Measurements from ENCODE around the gene MAPT.

The MAPT gene

GRCh38 chr17:46035112-46035818 is 140.9 kb downstream of the MAPT start:
- DNase-seq = no peak

GRCh38 chr17:46036491-46036890 is 142.1 kb downstream of the MAPT start:
- DNase-seq = no peak

GRCh38 chr17:46037722-46038255 is 143.4 kb downstream of the MAPT start:
- DNase-seq = no peak

GRCh38 chr17:46038414-46038813 is 144.1 kb downstream of the MAPT start:
- no peak for DNase-seq

GRCh38 chr17:46038937-46039336 is 144.6 kb downstream of the MAPT start:
- no peak for DNase-seq

GRCh38 chr17:46039592-46040186 is 145.3 kb downstream of the MAPT start:
- no peak for DNase-seq

- no peak for DNase-seq
These were observed 147.9 kb downstream of the MAPT start for GRCh38 chr17:46042246-46042645.

- no peak for DNase-seq
These were observed 148.6 kb downstream of the MAPT start for GRCh38 chr17:46042925-46043324.

GRCh38 chr17:46043606-46044005 is 149.3 kb downstream of the MAPT start:
- no peak for DNase-seq

GRCh38 chr17:46044286-46044928 is 150.1 kb downstream of the MAPT start:
- DNase-seq = peak; percentile 83 to 97

- DNase-seq = no peak
These were observed 150.6 kb downstream of the MAPT start for GRCh38 chr17:46044989-46045388.

GRCh38 chr17:46045639-46046038 is 151.3 kb downstream of the MAPT start:
- no peak for DNase-seq

- DNase-seq = peak in 1 of 2 experiments; percentile 47
These were observed 152.6 kb downstream of the MAPT start for GRCh38 chr17:46046957-46047356.

GRCh38 chr17:46047398-46047797 is 153.0 kb downstream of the MAPT start:
- no peak for DNase-seq

- DNase-seq = no peak
These were observed 153.5 kb downstream of the MAPT start for GRCh38 chr17:46047856-46048255.

- no peak for DNase-seq
These were observed 155.3 kb downstream of the MAPT start for GRCh38 chr17:46049656-46050055.

- no peak for DNase-seq
These were observed 159.7 kb downstream of the MAPT start for GRCh38 chr17:46053911-46054534.

GRCh38 chr17:46056800-46057304 is 162.5 kb downstream of the MAPT start:
- DNase-seq = no peak

GRCh38 chr17:46057366-46057765 is 163.0 kb downstream of the MAPT start:
- DNase-seq = no peak

- DNase-seq = no peak
These were observed 165.1 kb downstream of the MAPT start for GRCh38 chr17:46059486-46059885.

- no peak for DNase-seq
These were observed 166.1 kb downstream of the MAPT start for GRCh38 chr17:46060461-46060860.

- peak in 1 of 2 experiments; percentile 21 for DNase-seq
These were observed 167.1 kb downstream of the MAPT start for GRCh38 chr17:46061435-46061834.

GRCh38 chr17:46063241-46063640 is 168.9 kb downstream of the MAPT start:
- no peak for DNase-seq

Measured in NCI-H524 (cell line).